Central memory CD8-positive, alpha-beta T cell (primary cell): ENCODE measurements around the gene B4GALNT1.
"Not testable (repeated sequence)": the region's sequence is repeated elsewhere in the genome, so short reads cannot be mapped to it uniquely, and the experiment has no call there.

ENCODE experiments used
- ATAC-seq: fragments of 150-1000 bp; cut with Tn5 transposase; replicated peaks from 2 replicates; pipeline ENCODE4 v1.10.0; 2022; ENCODE audit warnings: mild to moderate bottlenecking, moderate FRiP score, moderate number of reproducible peaks; ENCODE audit not compliant: poor library complexity, severe bottlenecking; ENCODE audit errors: extremely low read depth
- DNase-seq, 2 donors: peaks; one replicate each; pipeline ENCODE4 v3.0.0; 2021; ENCODE audit warnings: low spot score in 2 of 2
- H3K27ac Mint-ChIP-seq: one replicate; pipeline ENCODE4 v1.8.0; 2022; ENCODE audit warnings: low read depth, mild to moderate bottlenecking, moderate library complexity, mixed read lengths
- H3K27me3 Mint-ChIP-seq: one replicate; pipeline ENCODE4 v1.8.0; 2022; ENCODE audit warnings: mixed read lengths
- H3K36me3 Mint-ChIP-seq: one replicate; pipeline ENCODE4 v1.8.0; 2022; ENCODE audit warnings: mild to moderate bottlenecking, moderate library complexity, mixed read lengths; ENCODE audit not compliant: insufficient read depth
- H3K4me1 Mint-ChIP-seq: one replicate; pipeline ENCODE4 v1.8.0; 2022; ENCODE audit warnings: mixed read lengths
- H3K4me3 Mint-ChIP-seq: one replicate; pipeline ENCODE4 v1.8.0; 2022; ENCODE audit warnings: mild to moderate bottlenecking, moderate library complexity, mixed read lengths
- H3K9me3 Mint-ChIP-seq: one replicate; pipeline ENCODE4 v1.8.0; 2022; ENCODE audit warnings: mixed read lengths

B4GALNT1 gene

GRCh38 chr12:57655541-57656240 is 22.7 kb upstream of the B4GALNT1 start:
- Mint-ChIP-seq H3K9me3 (no peaks in the 10 kb centered on the region), H3K4me3 (no peak overlapping the region), H3K36me3 (no peaks in the 10 kb centered on the region), H3K27ac (no peak overlapping the region), H3K27me3 (peaks cover 18% of the 10 kb centered on the region), H3K4me1 (no peaks in the 10 kb centered on the region)
- ATAC-seq (no peak), DNase-seq (no peak)

DNA sequence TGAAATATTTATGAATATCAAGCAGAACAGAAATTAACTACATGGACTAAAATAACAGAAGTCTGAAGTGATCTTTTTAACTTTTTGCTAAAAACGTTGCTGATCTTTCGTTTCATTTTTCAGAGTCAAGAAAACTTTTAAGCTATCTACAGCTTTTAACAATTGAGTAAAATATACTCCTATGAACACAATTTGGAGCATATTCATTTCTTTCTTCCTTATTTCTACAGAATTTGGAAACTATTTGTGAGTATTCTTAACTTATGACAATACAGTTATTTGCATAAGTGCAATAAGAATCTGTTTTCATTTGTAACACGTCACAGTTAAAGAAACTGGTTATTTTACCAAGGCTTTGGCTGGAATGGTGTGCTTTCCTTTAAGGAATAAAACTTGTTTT is 21.0 kb upstream of the B4GALNT1 start:
- DNase-seq (no peak), ATAC-seq (no peak)
- Mint-ChIP-seq H3K27ac (no peak overlapping the region), H3K4me1 (no peaks in the 10 kb centered on the region), H3K4me3 (no peak overlapping the region), H3K9me3 (no peaks in the 10 kb centered on the region), H3K27me3 (peaks cover 14% of the 10 kb centered on the region), H3K36me3 (no peaks in the 10 kb centered on the region)

- not testable (repeated sequence) for H3K4me1 Mint-ChIP-seq, H3K36me3 Mint-ChIP-seq, H3K27ac Mint-ChIP-seq, H3K4me3 Mint-ChIP-seq, ATAC-seq, DNase-seq, H3K27me3 Mint-ChIP-seq, H3K9me3 Mint-ChIP-seq
Measured at GRCh38 chr12:57646659-57647049, 13.7 kb upstream of the B4GALNT1 start.

DNA sequence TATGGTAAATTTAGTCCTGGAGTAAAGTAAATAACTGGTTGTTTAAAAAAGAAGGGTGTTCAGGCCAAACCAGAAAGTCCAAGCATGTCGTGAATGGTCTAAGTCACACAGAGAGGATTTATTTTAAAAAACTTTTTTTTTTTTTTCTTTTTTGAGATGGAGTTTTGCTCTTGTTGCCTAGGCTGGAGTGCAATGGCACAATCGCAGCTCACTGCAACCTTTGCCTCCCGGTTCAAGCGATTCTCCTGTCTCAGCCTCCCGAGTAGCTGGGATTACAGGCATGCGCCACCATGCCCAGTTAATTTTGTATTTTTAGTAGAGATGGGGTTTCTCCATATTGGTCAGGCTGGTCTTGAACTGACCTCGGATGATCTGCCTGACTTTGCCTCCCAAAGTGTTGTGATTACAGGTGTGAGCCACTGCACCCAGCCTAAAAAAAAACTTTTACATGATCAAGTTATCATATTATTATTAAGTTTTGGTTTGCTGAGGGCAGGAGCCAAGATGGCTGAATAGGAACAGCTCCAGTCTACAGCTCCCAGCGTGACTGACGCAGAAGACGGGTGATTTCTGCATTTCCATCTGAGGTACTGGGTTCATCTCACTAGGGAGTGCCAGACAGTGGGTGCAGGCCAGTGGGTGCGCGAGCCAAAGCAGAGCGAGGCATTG is 13.1 kb upstream of the B4GALNT1 start:
- not testable (repeated sequence) for H3K36me3 Mint-ChIP-seq, H3K27ac Mint-ChIP-seq, H3K4me3 Mint-ChIP-seq, DNase-seq, H3K9me3 Mint-ChIP-seq, ATAC-seq, H3K4me1 Mint-ChIP-seq
- H3K27me3 Mint-ChIP-seq, result peaks cover 11% of the 10 kb centered on the region

DNA sequence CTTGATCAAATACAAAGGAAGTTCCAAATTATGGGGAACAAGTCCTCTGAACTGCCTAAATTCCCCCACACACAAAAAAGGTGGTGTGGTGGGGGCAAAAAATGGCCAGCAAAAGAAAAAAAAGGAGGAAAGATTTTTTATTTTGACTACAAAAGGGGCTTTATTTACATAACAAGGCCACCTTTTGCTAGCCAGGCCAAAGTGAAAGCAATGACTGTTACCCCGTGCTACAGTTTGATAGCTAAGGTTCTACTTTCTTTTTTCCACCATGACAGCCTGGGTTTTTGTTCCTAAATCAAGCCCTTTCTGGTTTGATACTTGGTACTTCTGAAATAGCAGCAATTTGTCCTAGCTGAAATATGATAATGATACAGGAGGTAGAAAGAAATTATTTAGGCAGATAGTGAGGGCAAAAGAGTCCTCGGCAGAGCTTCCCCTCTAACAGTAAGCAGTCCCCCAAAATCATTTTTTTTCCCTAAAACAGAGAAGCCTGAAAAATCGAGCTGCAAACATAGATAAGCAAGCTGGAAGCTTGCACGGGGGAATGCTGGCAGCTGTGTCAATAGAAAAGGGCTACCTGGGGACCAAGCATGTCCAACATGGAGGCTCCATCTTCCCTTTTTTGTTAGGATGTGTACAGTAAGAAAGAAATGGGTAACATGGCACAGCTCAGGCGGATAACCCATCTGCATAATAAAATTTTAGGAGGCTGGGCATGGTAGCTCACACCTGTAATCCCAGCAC is 8.9 kb upstream of the B4GALNT1 start:
- no peak overlapping the region for H3K4me3 Mint-ChIP-seq
- H3K27me3 Mint-ChIP-seq, result peaks cover 42% of the 10 kb centered on the region
- no peaks in the 10 kb centered on the region for H3K4me1 Mint-ChIP-seq
- no peak for DNase-seq
- no peaks in the 10 kb centered on the region for H3K36me3 Mint-ChIP-seq
- no peak overlapping the region for H3K27ac Mint-ChIP-seq
- no peaks in the 10 kb centered on the region for H3K9me3 Mint-ChIP-seq
- no peak for ATAC-seq

DNA sequence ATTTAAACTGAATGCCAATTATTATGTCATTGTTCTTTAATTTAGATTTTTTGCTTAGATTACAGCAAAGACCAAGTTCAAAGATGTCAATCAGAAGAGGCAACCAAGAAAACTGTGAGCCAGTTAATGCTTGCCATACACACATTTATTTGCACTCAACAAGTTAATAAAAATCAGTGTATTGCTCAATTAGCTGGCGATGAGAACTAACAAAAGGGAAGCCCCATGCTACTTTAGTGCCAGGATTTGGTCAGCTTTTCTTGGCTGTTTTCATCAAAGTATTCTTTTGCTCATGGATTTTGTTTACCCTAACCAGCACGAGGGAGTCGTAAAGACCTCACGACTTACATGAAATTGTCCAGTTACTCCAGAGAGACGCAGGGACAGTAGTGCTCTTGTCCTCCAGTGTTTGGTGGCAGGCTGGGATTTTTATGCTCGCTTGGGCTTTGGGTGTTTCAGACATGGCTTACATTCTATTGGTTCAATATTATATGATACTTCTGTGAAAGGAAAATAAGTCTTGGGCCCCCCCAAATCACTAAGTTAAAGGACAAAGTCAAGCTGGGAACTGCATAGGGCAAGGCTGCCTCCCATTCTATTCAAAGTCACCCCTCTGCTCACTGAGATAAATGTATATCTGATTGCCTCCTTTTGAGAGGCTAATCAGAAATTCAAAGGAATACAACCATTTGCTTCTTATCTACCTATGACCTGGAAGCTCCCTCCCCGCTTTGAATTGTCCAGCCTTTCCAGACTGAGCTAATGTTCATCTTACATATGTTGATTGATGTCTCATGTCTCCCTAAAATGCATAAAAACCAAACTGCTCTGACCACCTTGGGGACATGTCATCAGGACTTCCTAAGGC is 7.4 kb upstream of the B4GALNT1 start:
- no peaks in the 10 kb centered on the region for H3K9me3 Mint-ChIP-seq
- H3K36me3 Mint-ChIP-seq, result no peaks in the 10 kb centered on the region
- H3K27ac Mint-ChIP-seq, result no peak overlapping the region
- DNase-seq (no peak), ATAC-seq (no peak)
- peaks cover 42% of the 10 kb centered on the region for H3K27me3 Mint-ChIP-seq
- no peaks in the 10 kb centered on the region for H3K4me1 Mint-ChIP-seq
- H3K4me3 Mint-ChIP-seq, result no peak overlapping the region

DNA sequence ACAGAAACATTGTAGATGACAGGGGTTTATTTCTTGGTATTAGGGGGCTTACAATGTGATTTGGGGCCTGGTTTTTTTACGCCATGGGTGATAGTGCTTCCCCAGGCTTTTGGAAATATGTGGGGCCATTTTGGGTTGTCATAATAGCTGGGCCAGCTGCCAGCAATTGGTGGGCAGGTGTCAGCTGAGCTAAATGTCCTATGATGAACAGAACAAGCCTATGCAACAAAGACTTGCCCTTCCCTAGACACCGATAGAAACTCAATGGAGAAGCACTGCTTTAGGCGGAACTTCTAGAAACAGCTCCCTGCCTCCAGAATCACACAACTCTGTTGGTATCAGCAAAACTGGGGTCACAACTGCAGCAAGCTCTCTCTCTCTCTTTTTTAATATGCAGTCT is 5.1 kb upstream of the B4GALNT1 start:
- Mint-ChIP-seq H3K27me3 (peaks cover 51% of the 10 kb centered on the region), H3K9me3 (no peaks in the 10 kb centered on the region), H3K4me1 (no peaks in the 10 kb centered on the region), H3K36me3 (no peaks in the 10 kb centered on the region), H3K4me3 (no peak overlapping the region), H3K27ac (no peak overlapping the region)
- no peak for ATAC-seq
- DNase-seq, result no peak

- no peak for DNase-seq
- Mint-ChIP-seq H3K27me3 (peaks cover 54% of the 10 kb centered on the region), H3K4me1 (peaks cover 1% of the 10 kb centered on the region), H3K36me3 (no peaks in the 10 kb centered on the region), H3K27ac (no peak overlapping the region), H3K4me3 (no peak overlapping the region), H3K9me3 (no peaks in the 10 kb centered on the region)
- no peak for ATAC-seq
Measured at GRCh38 chr12:57637364-57637763, 4.4 kb upstream of the B4GALNT1 start.

- not testable (repeated sequence) for H3K36me3 Mint-ChIP-seq, H3K4me1 Mint-ChIP-seq, H3K4me3 Mint-ChIP-seq, H3K9me3 Mint-ChIP-seq, ATAC-seq, DNase-seq, H3K27ac Mint-ChIP-seq
- peaks cover 55% of the 10 kb centered on the region for H3K27me3 Mint-ChIP-seq
Measured at GRCh38 chr12:57636731-57637130, 3.7 kb upstream of the B4GALNT1 start.

DNA sequence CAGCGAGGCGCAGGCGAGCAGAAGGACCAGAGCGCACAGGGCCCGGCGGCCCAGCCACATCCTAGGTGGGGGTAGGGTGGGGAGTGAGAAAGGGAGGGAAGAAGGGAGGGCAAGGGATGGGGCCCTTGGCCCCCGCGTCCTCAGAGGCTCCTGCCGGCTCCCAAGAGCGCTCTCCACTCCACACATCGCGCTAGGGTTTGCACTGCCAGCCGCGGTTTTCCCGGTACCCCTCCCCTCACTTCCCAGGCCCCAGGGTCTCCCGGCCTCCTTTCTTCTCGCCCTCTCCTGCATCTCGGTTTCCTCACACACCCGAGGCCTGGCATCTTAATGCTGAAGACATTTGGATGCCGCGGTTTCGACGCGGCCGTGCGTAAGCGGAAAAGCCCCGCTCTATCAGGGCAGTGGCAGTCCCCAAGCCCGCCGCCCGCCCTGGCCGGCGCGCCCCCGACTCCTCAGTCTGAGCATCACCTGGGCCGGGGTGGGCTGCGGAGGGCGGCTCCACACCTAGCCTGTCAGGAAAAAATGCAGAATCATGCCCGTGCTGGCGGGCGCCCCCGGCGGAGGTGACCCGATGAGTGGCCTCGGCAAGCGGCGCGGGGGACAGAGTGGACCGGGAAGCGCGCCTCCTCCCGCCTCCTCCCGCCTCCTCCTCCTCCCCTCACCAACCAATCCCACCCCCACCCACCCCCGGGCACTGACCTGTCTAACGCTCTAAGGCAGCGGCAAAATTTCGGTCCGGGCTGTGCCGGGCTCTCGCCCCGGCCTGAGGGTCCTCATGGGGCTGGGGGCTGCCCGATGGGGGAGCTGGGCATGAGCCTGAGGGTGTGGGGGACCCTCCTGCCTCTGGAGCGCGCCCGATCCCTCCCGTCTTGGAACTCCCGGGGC is 686 bp downstream of the B4GALNT1 start:
- Mint-ChIP-seq H3K27me3 (peaks cover 53% of the 10 kb centered on the region), H3K4me3 (peak overlapping the region; percentile 73), H3K9me3 (no peaks in the 10 kb centered on the region), H3K27ac (no peak overlapping the region), H3K36me3 (no peaks in the 10 kb centered on the region), H3K4me1 (peaks cover 9% of the 10 kb centered on the region)
- DNase-seq (peak in 1 of 2 donors; percentile 13), ATAC-seq (peak; percentile 45)

GRCh38 chr12:57631566-57632072 is 1.4 kb downstream of the B4GALNT1 start:
- H3K4me3 Mint-ChIP-seq, result peak overlapping the region; percentile 25
- peaks cover 9% of the 10 kb centered on the region for H3K4me1 Mint-ChIP-seq
- H3K27me3 Mint-ChIP-seq, result peaks cover 60% of the 10 kb centered on the region
- no peaks in the 10 kb centered on the region for H3K36me3 Mint-ChIP-seq
- H3K27ac Mint-ChIP-seq, result no peak overlapping the region
- no peak for DNase-seq
- no peaks in the 10 kb centered on the region for H3K9me3 Mint-ChIP-seq
- ATAC-seq, result no peak
